ENCODE data around the gene PTPRN2.
A peak's percentile ranks its signal among the peaks of the same experiment; 100 is the strongest.
"Not testable (repeated sequence)": the region's sequence is repeated elsewhere in the genome, so short reads cannot be mapped to it uniquely, and the experiment has no call there.

The PTPRN2 gene

DNA sequence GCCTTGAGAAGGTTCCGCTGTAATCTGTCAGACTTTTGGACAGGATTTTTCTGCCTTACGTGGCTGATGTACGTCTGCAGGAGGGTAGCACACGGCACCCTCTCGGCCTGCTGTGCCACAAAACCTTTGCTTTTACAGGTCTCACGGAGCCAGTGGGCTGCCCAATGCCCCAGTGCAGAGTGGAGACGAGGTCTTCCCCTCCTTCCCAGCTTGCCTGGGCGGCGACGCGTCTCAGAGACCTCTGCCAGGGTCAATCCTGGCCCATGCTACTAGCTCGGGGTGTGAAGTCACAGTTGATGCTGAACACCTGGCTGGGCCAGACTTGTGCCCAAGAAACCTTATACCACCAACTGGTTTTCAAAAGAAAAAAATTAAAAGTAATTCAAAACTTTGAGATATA is 724.4 kb downstream of the PTPRN2 start:
- no peak for DNase-seq (ENCODE audit: low spot score)

DNA sequence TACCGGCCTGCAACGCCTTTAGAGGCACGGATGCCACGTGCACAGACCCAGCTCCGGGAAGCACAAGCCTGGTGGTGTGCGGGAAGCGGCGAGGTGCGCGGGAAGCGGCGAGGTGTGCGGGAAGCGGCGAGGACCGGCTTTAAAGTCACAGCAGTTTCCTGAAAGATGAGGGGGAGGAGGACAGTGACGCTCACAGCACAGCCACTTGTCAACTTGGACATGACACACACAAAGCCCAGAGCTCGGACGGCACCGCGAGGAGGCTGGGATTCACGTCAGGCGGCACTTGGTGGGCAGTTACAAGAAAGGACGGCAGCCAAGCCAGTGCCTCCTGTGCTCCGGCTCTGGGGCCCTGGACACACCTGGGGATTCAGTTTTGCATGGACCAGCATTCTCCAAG is 724.9 kb downstream of the PTPRN2 start:
- no peak for DNase-seq (ENCODE audit: low spot score)

DNA sequence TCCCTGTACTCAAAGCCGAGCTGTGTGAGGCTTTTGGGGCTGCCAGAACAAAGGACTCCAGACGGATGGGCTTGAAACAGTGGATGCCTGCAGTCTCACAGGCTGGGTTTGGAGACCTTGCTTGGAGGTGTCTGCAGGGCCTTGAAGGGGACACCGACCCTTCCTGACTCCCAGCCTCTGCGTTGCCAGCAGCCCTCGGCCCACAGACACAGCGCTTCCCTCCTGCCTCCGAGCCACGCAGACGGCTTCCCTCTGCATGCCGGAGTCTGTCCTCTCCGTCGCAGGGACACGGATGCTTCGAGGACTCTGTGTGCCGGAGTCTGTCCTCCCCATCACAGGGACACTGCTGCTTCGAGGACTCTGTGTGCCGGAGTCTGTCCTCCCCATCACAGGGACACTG is 726.1 kb downstream of the PTPRN2 start:
- DNase-seq (ENCODE audit: low spot score), result no peak

DNA sequence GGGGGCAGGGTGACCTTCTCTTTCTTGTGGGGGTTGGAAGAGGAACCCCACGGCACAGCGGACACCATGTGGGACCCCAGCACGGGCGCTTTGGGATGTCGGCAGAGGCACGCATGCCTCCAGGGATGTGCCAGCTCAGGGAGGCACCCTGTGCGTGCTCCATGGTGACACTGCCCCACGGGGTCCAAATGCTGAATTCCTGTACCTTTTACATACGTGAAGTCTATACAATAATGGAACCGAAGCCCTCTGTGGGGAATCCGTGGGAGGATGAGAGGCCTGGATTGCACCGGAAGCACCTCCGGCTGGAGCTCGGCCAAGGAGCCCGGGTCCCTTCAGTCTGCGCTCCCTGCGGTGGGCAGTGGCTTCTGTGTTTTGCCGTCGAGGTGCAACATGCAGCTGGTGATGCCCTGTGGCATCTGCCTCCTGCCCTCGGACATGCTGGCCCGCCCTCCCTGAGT is 726.6 kb downstream of the PTPRN2 start:
- DNase-seq (ENCODE audit: low spot score), result no peak

DNA sequence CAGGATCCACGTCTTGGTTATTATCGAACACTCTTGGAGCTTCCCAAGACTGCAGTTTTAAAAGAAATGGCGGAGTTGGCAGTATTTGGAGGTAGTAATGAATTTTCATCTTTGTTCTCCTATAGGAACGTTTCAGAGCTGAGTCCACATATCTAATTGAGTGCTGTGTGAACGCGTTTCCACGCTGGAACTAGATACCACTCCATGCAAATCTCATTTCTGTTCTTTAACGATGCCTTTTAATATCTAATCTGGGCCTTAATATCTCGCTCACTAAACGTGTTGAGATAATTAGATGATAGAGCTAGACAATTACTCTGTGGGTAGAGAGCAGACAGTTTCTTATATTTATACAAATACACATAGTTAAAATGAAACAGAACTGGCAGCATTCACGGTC is 727.2 kb downstream of the PTPRN2 start:
- DNase-seq (ENCODE audit: low spot score), result no peak

DNA sequence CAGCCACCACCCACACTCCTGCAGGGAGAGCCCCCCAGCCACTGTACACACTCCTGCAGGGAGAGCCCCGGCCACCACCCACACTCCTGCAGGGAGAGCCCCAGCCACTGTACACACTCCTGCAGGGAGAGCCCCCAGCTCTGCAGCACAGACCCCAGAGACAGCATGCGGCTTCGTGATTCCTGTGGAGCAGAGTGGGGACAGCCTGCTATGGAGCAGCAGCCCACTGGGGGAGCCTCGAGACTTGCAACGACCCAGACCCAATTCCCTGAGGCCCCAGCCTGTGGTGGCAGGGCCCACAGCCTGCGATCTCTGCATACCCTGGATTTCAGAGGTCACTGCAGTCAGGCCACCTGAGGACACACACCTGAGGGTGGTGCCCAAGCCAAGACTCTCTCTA is 727.7 kb downstream of the PTPRN2 start:
- no peak for DNase-seq (ENCODE audit: low spot score)

DNA sequence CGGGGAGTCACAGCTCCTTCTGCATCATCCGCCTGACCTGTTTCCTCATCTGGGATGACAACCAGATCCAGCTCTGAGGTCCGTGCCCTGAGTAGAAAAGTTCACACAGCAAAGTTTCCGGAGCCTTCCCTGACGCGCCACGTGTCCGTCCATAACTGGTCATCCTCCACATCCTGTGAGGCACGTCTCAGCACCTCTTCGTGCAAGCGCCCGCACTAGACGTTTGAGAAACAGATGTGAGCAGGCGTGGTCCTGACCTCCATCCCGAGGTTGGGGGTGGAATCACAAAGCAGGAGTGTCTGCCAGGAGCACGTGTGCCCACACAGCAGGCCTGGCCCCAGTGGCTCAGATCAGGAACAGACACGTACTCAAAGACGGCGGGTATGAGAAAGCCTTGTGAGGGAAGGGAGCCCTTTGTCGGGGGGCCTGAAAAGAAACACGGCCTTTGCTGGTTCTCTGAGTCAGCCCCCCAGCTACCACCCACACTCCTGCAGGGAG is 730.0 kb downstream of the PTPRN2 start:
- DNase-seq (ENCODE audit: low spot score), result no peak

DNA sequence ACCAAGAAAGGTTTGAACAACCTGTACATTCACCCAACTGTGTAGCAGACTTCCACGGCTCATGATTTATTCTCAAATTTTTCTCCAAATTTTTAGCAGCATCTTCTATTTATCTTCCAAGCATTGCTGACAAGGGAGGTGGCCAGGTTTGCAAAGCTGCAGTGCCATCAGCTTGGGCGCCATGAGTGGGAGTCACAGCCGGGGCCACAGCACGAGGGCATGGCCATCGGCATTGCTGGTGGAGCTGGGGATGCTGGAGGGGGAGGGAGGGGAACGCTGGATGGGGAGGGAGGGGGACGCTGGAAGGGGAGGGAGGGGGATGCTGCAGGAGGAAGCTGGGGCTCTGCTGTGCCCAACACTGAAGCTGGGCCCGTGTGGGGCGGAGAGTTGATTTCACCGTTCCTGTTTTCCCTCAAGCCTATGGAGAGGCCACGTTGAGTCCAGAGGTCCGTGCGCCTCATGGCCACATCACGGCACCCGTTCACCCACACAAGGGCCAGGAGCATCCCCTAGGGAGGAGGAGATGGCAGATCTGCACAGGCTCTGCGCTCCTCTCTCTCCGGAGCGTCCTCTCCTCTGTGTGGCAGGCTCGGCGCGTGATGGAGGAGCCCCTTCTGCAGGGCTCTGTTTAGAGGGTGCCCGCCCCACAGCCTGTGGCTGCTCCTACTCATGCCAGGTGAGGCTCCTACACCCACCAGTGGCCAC is 730.6 kb downstream of the PTPRN2 start:
- no peak for DNase-seq (ENCODE audit: low spot score)

DNA sequence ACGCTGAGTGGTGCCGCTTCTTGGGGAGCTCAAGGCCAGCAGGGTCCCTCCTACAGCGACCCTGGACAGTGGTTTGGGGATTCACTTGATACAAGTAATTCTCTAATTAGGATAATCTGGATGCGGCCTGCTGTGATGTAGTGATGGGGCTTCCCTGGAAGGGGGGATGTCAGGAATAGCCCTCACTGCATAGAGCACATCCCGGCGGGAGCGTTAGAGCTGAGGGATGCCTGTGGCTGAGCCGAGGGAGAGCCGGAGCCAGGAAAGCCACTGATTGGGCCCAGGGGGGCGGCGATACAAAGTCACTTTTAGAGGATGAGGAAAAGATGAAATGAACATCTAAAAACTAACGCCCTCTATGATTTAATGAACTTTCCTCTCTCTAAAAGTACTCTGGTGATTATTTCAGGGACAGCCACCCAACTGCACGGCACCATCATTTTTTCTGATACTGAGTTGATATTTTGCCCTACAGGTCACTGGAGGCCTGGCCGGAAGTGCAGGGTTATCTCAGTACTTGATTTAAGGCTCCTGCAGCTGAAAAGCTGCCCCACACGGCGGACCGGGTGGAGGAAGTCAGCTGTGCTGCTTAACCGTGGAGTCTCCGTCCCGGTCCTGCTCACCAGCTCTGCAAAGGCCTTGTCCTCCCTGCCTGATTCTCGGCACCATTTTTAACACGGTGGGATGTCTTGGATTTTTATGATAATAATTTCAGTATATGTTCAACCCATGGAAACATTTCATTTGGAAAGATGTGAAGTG is 732.0 kb downstream of the PTPRN2 start:
- DNase-seq (ENCODE audit: low spot score), result no peak

DNA sequence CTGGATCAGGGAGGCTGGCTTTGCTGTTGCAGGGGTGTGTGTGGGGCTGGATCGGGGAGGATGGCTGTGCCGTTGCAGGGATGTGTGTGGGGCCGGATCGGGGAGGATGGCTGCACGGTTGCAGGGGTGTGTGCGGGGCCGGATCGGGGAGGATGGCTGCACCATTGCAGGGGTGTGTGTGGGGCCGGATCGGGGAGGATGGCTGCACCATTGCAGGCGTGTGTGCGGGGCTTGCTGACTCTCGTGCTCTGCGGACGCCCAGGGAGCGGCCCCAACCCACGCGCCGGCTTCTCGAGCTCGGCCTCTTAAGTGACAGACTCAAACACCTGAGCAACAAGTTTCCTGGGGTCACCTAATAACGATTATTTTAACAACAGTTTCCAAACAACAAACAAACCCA is 732.6 kb downstream of the PTPRN2 start:
- no peak for DNase-seq (ENCODE audit: low spot score)

DNA sequence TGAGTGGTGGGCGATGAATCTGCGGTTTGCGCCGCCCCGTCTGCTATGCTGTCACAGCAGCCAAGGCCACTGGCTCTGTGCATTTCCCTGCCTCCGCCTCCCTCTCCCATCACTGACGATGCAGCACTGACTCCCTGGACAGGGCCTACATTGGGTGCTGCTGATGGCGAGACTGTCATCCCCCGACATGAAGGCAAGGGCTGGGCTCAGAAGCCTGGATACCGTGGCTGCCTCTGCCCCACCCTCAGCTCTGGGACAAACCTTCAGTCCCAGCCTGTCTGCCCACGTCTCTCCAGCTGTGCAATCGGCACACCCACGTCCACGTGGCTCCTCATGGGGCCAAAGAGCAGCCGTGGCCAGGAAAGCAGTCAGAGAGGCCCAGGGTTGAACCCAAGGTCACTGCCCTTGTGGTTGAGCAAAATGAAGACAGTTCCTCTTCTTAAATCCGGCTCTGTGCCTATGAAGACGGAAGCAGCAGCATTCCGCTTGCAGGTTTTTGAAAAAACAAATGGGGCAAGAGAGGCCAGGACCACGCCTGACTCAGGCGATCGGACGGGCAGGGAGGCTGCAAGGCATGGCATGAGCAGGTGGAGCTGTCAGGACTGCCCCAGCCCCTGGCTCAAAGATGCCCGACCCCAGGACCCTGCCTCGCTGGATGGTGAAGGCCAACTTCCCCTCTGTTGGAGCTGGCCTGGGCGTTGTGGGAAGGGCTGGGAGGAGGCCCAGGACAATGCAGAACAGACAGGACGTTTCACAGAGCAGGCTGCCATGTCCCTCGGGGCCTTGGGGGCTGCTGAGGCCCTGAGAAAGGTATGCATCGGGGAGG is 733.3 kb downstream of the PTPRN2 start:
- no peak for DNase-seq (ENCODE audit: low spot score)

DNA sequence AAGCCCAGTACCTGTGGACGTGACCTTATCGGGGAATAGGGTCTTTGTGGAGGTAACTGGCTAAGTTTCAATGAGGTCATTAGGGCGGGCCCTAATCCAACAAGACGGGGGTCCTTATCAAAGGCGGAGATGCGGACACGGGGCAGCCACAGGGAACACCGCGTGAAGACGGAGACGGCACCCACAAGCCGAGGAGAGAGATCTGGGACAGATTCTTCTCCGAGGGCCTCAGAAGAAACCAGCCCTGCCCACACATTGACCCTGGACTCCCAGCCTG is 733.9 kb downstream of the PTPRN2 start:
- DNase-seq (ENCODE audit: low spot score), result no peak

DNA sequence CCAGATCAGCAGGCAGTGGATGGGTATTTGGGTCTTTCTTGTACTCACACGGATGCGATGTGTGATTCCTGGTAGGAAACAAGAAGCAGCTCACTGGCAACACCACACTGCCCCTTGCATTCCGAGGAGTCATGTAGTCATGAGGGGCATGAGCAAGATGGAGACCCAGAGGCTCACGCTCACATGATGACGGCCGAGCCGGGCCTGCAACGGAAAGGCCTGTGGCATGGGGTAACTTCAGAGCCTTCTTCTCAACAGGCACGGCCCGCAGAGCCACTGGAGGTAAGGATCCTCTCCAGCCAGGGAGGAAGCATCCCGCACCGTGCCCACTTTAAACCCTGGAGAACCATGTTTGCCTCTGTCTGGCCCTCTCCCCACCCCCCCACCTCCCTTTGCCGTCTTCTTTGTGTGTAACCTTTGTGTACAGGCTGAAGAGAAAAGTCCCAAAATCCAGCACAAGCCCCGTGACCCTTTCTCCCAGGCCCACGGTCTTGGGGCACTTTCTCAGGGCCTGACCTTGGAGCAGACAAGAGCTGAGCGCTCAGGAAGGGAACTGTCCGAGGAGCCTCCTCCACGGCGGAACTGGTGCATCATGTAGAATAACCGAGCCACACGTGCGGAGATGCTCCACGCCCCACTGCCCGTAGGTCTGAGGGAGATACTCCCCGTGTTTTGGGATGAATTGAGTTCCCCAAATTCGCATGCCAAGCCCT is 734.4 kb downstream of the PTPRN2 start:
- no peak for DNase-seq (ENCODE audit: low spot score)

DNA sequence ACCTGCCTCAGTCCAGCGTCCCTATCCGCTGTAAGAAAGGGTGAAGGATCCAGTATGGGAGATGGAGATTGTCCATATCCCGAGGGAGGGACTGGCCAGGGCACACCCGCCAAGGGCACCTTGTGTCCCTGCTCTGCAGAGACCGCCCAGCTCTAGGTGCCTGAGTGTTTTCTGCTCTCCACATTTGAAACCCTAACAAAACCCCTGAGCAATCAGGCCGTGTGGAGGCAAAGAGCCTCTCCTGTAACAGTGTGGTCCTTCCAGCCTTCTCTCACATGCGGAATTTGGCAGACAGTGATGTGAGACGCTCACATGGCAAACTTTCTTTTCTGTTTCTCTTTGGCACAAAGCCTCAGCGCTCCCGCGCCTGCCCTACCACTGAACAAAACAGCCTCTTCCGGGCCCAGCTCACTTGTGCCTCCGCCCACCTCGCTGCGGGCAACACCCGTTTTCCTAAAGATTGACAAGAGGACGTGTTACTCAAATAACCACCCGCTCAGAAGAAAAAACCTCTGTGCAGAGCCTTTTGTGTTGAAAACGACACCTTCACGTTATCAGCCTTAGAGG is 736.0 kb downstream of the PTPRN2 start:
- DNase-seq (ENCODE audit: low spot score), result peak; percentile 18

DNA sequence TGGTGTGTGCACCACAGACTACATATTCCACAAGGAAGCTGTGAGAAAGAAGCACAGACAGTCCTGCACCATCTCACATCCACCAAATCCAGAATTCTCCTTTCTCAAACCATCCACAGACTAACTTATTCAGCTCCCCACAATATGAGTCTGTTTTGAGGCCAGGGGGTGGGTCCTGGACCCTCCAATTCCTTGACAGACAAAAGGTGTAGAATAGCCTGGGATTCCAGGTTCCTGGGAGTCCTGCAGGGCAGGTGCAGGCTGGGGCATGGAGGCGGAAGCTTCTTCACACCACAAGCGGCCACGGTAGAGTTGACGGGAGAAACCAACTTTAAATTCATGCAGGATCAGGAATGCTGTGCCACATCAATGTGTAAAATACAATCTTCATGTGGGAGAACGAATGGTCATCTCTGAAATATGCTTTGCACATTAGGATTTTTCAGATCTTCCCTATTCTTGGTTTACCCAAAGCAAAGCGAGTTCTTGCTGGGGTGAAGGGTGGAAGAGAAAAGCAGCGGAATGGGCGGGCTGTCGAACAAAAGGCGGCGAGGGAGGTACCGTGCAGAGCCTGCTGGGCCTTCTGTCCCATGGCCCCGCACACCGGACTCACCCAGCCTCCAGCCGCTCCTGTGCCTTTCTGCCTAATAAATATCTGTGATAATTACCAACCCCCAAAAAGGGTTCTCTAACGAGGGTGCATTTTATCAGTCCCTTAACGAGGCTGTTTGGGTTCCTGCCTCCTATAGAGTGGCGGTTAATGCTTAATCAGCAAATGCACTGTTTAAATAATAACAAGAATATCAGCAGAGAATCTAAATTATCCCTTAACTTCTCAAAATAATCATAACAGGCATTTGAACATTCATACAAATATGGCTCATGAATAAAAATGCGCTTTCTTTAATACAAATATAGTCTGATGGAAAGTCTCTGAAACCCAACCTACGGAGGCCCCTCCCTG is 736.9 kb downstream of the PTPRN2 start:
- DNase-seq (ENCODE audit: low spot score), result no peak

DNA sequence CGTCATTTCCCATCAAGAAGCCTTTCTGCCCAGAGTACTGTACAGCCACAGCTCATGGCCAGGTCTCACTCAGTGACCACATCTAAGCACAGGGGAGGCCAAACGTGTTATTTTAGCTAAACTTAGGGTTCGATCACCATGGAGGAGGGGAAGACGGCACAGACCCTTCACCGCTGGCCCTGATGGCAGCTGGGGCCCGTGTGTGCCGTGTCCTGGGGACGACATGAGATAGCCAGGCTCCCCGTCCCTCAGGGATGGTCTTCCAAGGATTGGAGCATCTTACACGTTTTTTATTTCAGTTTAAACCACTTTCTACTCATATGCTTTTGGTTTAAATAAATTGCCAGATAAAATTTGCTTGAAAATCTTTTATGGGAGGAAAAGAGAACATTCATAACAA is 737.9 kb downstream of the PTPRN2 start:
- DNase-seq (ENCODE audit: low spot score), result no peak

DNA sequence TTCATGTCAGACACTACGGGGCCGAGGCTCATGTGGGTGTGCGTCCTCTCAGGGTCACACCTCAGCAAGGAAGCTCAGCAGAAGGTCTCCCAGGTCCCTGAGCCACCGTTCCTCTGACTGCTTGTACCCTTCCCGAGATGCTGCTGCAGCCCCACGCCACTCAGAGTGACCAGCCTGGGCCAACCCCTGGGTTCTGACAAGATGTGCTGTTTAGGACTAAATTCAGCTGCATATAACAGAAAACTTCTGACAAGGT is 738.4 kb downstream of the PTPRN2 start:
- DNase-seq (ENCODE audit: low spot score), result no peak

DNA sequence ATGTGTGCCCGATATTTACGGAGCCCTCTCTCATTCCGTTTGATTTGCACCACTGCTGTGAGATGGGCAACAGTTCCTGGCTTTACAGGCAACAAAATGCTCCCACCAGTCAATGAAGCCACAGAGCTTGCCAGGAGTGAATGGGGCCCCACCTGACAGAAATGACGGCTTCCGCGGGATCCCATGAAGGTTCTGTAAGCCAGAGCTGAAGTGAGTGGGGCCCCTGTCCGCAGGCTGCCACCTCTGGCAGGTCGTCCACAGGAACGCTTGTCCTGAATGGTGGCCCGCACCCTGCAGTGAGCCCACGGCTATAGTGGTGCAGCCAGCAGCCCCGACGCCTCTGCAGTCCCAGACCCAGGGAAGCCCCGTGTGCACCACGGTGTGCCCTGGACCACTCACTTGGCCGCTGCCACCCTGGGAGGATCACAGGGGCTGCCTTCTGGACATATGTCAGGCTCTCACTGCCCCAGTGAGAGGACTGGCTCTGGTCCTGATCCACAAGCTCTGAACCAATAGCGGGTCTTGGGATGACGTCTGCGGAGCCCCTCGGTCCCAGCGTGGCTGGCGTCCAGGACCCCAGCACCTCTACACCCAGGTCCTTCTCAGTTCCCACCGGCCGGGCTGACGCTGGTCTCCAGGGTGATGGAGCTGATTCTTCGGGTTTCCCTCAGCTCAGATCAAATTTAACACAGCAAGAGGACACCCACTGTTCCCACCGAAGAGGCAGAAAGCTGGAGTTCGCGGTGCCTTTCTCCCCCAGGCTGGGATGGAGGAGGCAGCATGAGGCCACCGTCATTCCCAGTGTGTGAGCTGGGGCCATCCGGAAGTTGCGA is 738.9 kb downstream of the PTPRN2 start:
- no peak for DNase-seq (ENCODE audit: low spot score)

DNA sequence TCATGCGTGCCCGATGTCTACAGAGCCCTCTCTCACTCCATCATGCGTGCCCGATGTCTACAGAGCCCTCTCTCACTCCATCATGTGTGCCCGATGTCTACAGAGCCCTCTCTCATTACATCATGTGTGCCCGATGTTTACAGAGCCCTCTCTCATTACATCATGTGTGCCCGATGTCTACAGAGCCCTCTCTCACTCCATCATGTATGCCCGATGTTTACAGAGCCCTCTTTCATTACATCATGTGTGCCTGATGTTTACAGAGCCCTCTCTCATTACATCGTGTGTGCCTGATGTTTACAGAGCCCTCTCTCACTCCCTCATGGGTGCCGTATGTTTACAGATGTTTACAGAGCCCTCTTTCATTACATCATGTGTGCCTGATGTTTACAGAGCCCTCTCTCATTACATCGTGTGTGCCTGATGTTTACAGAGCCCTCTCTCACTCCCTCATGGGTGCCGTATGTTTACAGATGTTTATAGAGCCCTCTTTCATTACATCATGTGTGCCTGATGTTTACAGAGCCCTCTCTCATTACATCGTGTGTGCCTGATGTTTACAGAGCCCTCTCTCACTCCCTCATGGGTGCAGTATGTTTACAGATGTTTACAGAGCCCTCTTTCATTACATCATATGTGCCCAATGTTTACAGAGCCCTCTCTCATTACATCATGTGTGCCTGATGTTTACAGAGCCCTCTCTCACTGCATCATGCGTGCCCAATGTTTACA is 739.7 kb downstream of the PTPRN2 start:
- DNase-seq (ENCODE audit: low spot score), result not testable (repeated sequence)

Data from putamen (tissue), 1 donor.